Measurements from ENCODE around the gene NCKAP5.

GRCh38 chr2:132999421-132999820 is 568.8 kb downstream of the NCKAP5 start:
- no peak for TF ChIP-seq EZH2 (IDR thresholded peaks at IDR 0.05; ENCODE audit: borderline replicate concordance, low read length)
- no peak for TF ChIP-seq CTCF (IDR thresholded peaks at IDR 0.05; ENCODE audit: low read length)
